Choroid plexus epithelial cell (primary cell): ENCODE data around the gene SQSTM1.

Experiments used
- DNase-seq: peaks from one replicate; pipeline ENCODE4 v3.0.0-alpha.2; 2010; ENCODE audit warnings: low read depth
- H3K4me3 ChIP-seq: 2 replicates; pipeline ENCODE4 v1.5.1; 2011; ENCODE audit warnings: low read depth, mild to moderate bottlenecking, control low read depth, low read length, moderate library complexity
- TF ChIP-seq, protein P1 (sequence below): conservative IDR thresholded peaks from 2 replicates; pipeline ENCODE4 v1.5.1; 2011; ENCODE audit warnings: low read depth, mild to moderate bottlenecking, control low read depth, inconsistent platforms, low read length, moderate library complexity

Gene SQSTM1

DNA sequence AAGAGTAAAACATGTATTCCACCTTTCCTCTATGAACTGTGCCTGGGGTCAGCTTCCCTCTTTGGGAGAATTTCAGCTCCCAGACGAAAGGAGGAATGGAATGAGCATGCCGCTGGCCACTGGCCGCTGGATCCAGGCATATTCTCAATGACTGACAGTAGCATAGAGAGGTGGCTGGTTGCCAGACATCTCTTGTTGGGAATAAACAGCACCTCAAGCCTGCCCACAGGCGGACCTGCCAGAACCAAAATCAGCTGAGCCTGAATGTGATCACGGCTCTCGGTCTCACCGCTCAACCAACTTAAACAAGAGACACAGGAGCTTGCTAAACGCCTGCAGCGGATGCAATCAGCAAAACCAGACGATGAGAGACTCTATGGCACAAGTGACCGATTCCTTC lies 66.4 kb downstream of the SQSTM1 start:
- no peak overlapping the region for H3K4me3 ChIP-seq
- TF ChIP-seq, protein P1, sequence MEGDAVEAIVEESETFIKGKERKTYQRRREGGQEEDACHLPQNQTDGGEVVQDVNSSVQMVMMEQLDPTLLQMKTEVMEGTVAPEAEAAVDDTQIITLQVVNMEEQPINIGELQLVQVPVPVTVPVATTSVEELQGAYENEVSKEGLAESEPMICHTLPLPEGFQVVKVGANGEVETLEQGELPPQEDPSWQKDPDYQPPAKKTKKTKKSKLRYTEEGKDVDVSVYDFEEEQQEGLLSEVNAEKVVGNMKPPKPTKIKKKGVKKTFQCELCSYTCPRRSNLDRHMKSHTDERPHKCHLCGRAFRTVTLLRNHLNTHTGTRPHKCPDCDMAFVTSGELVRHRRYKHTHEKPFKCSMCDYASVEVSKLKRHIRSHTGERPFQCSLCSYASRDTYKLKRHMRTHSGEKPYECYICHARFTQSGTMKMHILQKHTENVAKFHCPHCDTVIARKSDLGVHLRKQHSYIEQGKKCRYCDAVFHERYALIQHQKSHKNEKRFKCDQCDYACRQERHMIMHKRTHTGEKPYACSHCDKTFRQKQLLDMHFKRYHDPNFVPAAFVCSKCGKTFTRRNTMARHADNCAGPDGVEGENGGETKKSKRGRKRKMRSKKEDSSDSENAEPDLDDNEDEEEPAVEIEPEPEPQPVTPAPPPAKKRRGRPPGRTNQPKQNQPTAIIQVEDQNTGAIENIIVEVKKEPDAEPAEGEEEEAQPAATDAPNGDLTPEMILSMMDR = no peak
- DNase-seq = no peak
